Measurements from ENCODE around the gene VPS26A. TPM values are rescaled to one million over a fixed set of nuclear protein-coding genes. Genes with fewer than 3 reads are reported as not detected.

VPS26A gene
- total RNA-seq, 4 donors from 2014 or later = 34.1 to 51.5 (median 39.4) TPM

DNA sequence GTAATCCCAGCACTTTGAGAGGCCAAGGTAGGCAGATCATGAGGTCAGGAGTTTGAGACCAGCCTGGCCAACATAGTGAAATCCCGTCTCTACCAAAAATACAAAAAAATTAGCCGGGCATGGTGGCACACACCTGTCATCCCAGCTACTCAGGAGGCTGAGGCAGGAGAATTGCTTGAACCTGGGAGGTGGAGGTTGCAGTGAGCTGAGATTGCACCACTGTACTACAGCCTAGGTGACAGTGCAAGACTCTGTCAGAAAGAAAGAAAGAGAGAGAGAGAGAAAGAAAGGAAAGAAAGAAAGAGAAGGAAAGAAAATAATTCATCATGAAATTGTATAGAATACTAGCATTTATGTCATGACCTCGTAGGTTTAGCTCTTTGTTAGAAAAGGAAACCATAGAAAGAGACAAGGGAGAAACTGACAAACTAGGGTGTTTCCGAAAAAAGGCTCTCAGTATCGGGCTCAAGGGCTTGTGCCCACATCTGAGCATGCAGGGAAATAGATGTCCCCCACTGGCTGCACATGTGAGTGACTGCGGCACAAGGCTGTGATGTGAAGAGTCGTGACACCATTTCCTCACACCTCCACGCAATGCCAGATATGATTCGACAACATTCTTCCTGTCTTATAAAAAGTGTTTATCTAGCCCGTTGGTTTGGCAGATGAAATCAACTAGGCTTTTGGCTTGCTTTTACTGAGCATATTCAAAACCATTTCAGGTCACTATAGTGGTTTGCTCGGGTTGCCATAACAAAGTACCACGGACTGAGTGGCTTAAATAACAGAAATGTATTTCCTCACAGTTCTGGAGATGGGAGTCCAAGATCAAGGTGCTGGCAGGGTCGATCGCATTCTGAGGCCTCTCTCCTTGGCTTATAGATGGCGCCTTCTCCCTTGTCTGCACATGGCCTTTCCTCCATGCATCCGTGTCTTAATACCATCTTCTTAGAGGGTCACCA lies 34.1 kb upstream of the VPS26A start:
- Histone ChIP-seq H3K9me3 (no peaks in the 10 kb centered on the region), H3K27ac (peak overlapping the region; percentile 54 to 84 (median 72)), H3K4me1 (peaks cover 0 to 4% (median 0%) of the 10 kb centered on the region in 3 donors), H3K4me3 (peak overlapping the region; percentile 1 to 41), H3K27me3 (no peaks in the 10 kb centered on the region), H3K36me3 (no peaks in the 10 kb centered on the region)
- ATAC-seq = peak; percentile 15
- WGBS, 2 donors (ENCODE audit: low coverage in 1 of 2) = 58 to 61% methylated on average over 10 to 16 of the region's 16 CpGs
- peak in 1 of 2 donors; percentile 5 for TF ChIP-seq POLR2A (IDR thresholded peaks at IDR 0.05)
- TF ChIP-seq, protein P1, sequence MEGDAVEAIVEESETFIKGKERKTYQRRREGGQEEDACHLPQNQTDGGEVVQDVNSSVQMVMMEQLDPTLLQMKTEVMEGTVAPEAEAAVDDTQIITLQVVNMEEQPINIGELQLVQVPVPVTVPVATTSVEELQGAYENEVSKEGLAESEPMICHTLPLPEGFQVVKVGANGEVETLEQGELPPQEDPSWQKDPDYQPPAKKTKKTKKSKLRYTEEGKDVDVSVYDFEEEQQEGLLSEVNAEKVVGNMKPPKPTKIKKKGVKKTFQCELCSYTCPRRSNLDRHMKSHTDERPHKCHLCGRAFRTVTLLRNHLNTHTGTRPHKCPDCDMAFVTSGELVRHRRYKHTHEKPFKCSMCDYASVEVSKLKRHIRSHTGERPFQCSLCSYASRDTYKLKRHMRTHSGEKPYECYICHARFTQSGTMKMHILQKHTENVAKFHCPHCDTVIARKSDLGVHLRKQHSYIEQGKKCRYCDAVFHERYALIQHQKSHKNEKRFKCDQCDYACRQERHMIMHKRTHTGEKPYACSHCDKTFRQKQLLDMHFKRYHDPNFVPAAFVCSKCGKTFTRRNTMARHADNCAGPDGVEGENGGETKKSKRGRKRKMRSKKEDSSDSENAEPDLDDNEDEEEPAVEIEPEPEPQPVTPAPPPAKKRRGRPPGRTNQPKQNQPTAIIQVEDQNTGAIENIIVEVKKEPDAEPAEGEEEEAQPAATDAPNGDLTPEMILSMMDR (IDR thresholded peaks at IDR 0.05) = no peak

DNA sequence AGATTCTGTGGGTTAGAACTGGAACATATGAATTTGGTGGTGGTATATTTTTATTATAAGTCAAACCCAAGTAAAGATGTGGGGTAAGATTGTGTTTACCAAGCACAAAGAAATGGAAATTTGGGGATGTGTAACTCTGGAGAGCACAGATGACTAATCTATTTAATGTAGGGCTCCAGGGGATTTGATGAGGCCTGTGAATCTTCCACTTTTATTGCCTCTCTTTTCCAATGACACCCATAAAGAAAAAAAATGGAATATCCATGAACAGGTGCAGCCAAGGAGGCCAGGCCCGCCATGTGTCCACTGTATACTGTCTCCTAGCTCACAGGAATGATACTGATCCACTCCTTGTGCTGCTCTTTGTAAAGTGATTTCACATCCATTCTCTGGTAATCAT lies 33.3 kb upstream of the VPS26A start:
- TF ChIP-seq POLR2AphosphoS5 (IDR thresholded peaks at IDR 0.05) = no peak
- no peak for TF ChIP-seq POLR2A (IDR thresholded peaks at IDR 0.05)
- TF ChIP-seq, protein P1 (IDR thresholded peaks at IDR 0.05) = no peak
- TF ChIP-seq EP300 (IDR thresholded peaks at IDR 0.05) = no peak
- no peaks in the 10 kb centered on the region for H3K9me3 ChIP-seq
- H3K27ac ChIP-seq = peak overlapping the region; percentile 20 to 84 (median 68)

DNA sequence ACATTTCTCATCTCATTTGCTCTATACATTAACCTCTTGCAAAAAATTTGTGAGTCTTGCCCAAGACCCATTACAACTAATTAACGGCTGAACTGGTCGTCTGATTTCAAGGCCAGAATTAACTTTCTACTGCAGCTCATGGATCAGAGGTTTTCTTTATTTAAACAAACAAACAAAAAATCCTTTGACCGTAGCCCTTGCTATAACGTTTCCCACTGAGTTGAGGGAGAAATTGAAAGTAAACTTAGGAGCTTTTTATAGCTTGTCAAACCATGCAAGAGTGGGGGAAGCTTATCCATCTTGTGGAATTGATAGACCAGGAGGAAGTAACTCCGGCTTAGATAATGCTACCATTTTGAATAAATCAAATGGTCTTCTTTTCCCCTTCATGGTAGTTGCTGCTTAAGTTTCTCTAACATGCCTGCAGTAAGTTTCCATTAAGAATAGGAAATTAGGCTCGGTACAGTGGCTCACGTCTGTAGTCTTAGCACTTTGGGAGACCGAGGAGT lies 32.8 kb upstream of the VPS26A start:
- Histone ChIP-seq H3K27ac (peak overlapping the region; percentile 20 to 84 (median 60)), H3K4me3 (no peak overlapping the region), H3K9me3 (no peaks in the 10 kb centered on the region), H3K4me1 (peaks cover 0 to 4% (median 0%) of the 10 kb centered on the region in 3 donors), H3K27me3 (no peaks in the 10 kb centered on the region), H3K36me3 (no peaks in the 10 kb centered on the region)
- ATAC-seq = no peak
- WGBS, 2 donors (ENCODE audit: low coverage in 1 of 2) = 54 to 63% methylated on average over 8 of the region's 8 CpGs
- TF ChIP-seq EP300 (IDR thresholded peaks at IDR 0.05) (no peak), POLR2AphosphoS5 (IDR thresholded peaks at IDR 0.05) (no peak)
- TF ChIP-seq, protein P1 (IDR thresholded peaks at IDR 0.05) = no peak

More for the DNA sequence above, 33.3 kb upstream of the VPS26A start:
- 60 to 83% methylated on average over 1 of the region's 1 CpG for WGBS, 2 donors (ENCODE audit: low coverage in 1 of 2)
- no peaks in the 10 kb centered on the region for H3K27me3 ChIP-seq
- H3K36me3 ChIP-seq = no peaks in the 10 kb centered on the region
- peaks cover 0 to 4% (median 0%) of the 10 kb centered on the region in 3 donors for H3K4me1 ChIP-seq
- no peak for ATAC-seq
- peak overlapping the region in 1 of 2 donors; percentile 41 for H3K4me3 ChIP-seq

DNA sequence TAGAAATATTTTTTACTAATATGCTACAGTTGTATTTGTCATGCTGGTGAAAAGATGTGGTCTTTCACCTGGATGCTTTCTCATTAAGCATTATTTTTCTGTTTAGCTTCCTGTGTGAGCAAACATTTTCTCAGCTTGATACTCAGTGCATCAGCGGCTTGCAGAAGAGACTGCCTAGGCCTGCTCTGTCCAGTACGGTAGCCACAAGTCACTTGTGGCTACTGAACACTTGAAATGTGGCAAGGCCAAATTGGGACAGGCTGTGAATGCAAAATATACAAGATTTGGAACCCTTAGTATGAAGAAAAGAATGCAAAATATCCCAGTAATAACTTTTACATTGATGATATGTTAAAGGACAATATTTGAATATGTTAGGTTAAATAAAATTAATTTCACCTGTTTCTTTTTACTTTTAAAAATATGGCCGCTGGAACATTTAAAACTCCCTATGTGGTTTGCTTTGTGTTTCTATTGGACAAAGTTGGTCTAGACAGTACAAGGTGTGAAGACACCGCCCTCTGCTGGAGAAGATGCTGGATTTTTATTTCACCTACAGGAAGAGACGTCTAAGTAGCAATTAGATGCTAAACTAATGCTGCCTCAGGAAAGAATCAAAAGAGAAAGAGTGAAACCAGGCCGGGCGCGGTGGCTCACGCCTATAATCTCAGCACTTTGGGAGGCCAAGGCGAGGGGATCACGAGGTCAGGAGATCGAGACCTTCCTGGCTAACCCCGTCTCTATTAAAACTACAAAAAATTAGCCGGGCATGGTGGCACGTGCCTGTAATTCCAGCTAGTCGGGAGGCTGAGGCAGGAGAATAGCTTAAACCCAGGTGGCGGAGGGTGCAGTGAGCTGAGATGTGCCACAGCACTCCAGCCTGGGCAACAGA lies 30.8 kb upstream of the VPS26A start:
- peak; percentile 73 for ATAC-seq
- TF ChIP-seq, protein P1 (IDR thresholded peaks at IDR 0.05) = peak; percentile 54 to 83 (median 78)
- TF ChIP-seq POLR2A (IDR thresholded peaks at IDR 0.05) (no peak), POLR2AphosphoS5 (IDR thresholded peaks at IDR 0.05) (no peak), EP300 (IDR thresholded peaks at IDR 0.05) (no peak)
- Histone ChIP-seq H3K4me3 (no peak overlapping the region), H3K27ac (peak overlapping the region in 1 of 4 donors; percentile 84), H3K4me1 (peaks cover 0 to 4% (median 0%) of the 10 kb centered on the region in 3 donors), H3K27me3 (no peaks in the 10 kb centered on the region), H3K9me3 (no peaks in the 10 kb centered on the region), H3K36me3 (peaks cover 0 to 4% of the 10 kb centered on the region in 2 donors)
- 34 to 44% methylated on average over 14 to 15 of the region's 17 CpGs for WGBS, 2 donors (ENCODE audit: low coverage in 1 of 2)
